HUES64 (cell line): ENCODE measurements around the gene BID.

Experiments used
- H3K27ac ChIP-seq: 2 replicates; pipeline ENCODE4 v1.7.0; 2013; ENCODE audit warnings: low read depth, low read length, inconsistent platforms
- H3K27me3 ChIP-seq: 2 replicates; pipeline ENCODE4 v1.6.1; 2013; ENCODE audit warnings: mild to moderate bottlenecking, low read length; ENCODE audit not compliant: insufficient read depth
- H3K36me3 ChIP-seq: 2 replicates; pipeline ENCODE4 v1.6.1; 2013; ENCODE audit warnings: mild to moderate bottlenecking, low read length; ENCODE audit not compliant: insufficient read depth
- H3K4me1 ChIP-seq: 2 replicates; pipeline ENCODE4 v1.6.1; 2013; ENCODE audit warnings: mild to moderate bottlenecking, low read length, moderate library complexity; ENCODE audit not compliant: insufficient read depth
- H3K4me3 ChIP-seq: 2 replicates; pipeline ENCODE4 v1.5.1; 2013; ENCODE audit warnings: mild to moderate bottlenecking, low read length, moderate library complexity
- H3K9ac ChIP-seq: 2 replicates; pipeline ENCODE4 v1.6.1; 2013; ENCODE audit warnings: mild to moderate bottlenecking, low read depth, low read length
- H3K9me3 ChIP-seq: 2 replicates; pipeline ENCODE4 v1.6.1; 2013; ENCODE audit warnings: low read depth, low read length; ENCODE audit not compliant: insufficient read depth
- WGBS: fragments of 150-250, 120-280 bp; methylation state at CpG from one replicate; pipeline ENCODE4 v1.1.7; 2013; ENCODE audit warnings: missing lambda C conversion rate; 5-methylcytosine and 5-hydroxymethylcytosine counted together

BID gene

DNA sequence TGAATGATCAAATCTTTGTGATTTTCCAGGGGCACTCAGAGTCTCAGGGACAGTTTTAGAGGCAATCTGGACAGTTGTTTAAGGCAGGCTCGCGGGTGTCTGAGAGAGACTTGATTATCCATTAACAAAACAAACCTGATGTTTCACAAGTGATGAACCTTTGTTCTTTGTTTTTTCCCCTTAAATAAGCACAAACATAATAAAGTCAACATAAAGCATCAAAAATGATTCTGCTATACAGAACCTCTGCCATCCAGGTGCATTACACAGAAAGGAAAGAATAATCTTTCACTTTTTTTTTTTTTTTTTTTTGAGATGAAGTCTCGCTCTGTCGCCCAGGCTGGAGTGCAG lies 13.2 kb downstream of the BID start:
- no peak overlapping the region for H3K9ac ChIP-seq
- H3K4me3 ChIP-seq = no peak overlapping the region
- H3K9me3 ChIP-seq = no peaks in the 10 kb centered on the region
- H3K4me1 ChIP-seq = no peaks in the 10 kb centered on the region
- no peaks in the 10 kb centered on the region for H3K27me3 ChIP-seq
- no peaks in the 10 kb centered on the region for H3K36me3 ChIP-seq
- no peak overlapping the region for H3K27ac ChIP-seq
- WGBS = 94% methylated on average over 2 of the region's 4 CpGs

DNA sequence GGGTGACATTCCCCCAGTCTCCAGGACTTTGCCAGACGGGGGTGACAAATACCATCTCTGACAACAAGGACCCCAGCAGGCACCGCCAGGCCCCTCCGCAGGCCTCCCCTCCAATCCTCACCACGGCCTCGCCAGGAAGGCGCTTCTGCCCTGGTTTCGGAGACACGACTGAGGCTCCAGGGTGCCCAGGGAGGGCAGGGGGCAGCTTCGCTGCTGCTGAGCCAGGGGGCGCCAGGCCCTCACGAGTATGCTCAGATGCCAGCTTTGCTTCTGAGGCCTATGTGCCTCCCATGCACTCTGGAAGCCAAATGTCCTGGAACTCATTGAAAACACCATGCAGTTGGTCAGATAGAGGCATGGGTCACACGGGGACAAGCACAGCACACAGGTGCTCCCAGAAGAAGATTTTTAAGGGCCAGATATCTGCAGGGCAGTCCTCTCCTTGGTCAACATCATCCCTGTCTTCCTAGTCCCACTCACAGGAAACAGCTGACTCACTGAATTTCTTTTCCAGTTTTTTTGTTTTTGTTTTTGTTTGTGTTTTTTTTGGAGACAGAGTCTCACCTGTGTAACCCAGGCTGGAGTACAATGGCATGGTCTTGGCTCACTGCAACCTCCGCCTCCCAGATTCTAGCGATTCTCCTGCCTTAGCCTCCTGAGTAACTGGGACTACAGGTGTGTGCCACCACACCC lies 19.9 kb downstream of the BID start:
- no peak overlapping the region for H3K9ac ChIP-seq

DNA sequence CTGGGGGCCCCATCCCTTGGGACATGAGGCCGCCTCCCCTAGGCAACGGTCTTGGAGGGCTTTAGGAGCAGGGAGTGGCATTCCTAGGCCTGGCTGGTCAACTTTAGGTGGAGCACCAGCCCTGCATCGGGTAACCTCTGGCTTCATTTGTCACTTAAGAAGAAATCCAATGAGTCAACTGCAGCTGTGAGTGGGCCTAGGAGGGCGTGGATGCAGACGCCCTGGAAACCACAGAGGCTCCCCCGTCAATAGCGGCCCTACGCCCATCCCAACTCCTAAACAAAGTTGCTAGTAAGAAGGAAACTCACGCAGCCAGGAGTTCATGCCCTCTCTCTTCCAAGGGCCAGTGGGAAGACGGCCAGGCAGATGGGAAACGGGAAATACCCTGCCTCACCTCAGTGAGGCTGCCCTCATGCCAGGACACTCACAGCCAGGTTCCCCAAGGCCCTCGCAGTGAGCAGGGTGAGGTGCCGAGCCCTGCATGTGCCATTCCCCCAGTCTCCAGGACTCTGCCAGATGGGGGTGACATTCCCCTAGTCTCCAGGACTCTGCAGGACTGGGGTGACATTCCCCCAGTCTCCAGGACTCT lies 20.8 kb downstream of the BID start:
- H3K4me3 ChIP-seq = no peak overlapping the region
- no peaks in the 10 kb centered on the region; the same call in 1 of the 2 replicates for H3K36me3 ChIP-seq
- no peak overlapping the region for H3K9ac ChIP-seq
- H3K4me1 ChIP-seq = no peaks in the 10 kb centered on the region
- 93% methylated on average over 13 of the region's 13 CpGs for WGBS
- no peaks in the 10 kb centered on the region for H3K27me3 ChIP-seq
- H3K27ac ChIP-seq = no peak overlapping the region
- H3K9me3 ChIP-seq = no peaks in the 10 kb centered on the region

More for the DNA sequence above, 19.9 kb downstream of the BID start:
- no peaks in the 10 kb centered on the region for H3K9me3 ChIP-seq
- H3K4me3 ChIP-seq = no peak overlapping the region
- no peak overlapping the region for H3K27ac ChIP-seq
- WGBS = 85% methylated on average over 14 of the region's 14 CpGs
- no peaks in the 10 kb centered on the region for H3K36me3 ChIP-seq
- H3K27me3 ChIP-seq = no peaks in the 10 kb centered on the region
- H3K4me1 ChIP-seq = no peaks in the 10 kb centered on the region

DNA sequence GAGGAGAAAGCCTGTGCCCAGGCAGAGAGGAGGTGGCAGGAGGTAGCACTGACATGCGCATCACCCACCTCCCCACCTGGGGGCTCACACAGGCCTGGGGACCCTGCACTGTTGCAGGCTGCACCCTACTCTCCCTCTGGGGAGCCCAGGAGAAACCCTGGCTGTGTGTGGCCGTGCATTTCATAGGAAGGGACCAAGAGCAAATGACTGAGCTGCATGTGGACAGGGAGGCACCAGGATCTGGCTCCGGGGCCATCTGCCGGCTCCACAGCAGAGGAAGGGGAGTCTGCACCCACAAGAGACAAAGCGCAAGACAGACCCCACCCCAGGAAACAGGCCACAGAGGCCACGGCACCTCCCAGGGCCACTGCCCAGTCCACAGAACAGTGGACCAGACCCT lies 22.7 kb downstream of the BID start:
- Histone ChIP-seq H3K9ac (no peak overlapping the region), H3K9me3 (no peaks in the 10 kb centered on the region), H3K36me3 (no peaks in the 10 kb centered on the region; the same call in 1 of the 2 replicates), H3K4me1 (no peaks in the 10 kb centered on the region), H3K4me3 (no peak overlapping the region), H3K27me3 (no peaks in the 10 kb centered on the region), H3K27ac (no peak overlapping the region)
- 89% methylated on average over 6 of the region's 6 CpGs for WGBS

DNA sequence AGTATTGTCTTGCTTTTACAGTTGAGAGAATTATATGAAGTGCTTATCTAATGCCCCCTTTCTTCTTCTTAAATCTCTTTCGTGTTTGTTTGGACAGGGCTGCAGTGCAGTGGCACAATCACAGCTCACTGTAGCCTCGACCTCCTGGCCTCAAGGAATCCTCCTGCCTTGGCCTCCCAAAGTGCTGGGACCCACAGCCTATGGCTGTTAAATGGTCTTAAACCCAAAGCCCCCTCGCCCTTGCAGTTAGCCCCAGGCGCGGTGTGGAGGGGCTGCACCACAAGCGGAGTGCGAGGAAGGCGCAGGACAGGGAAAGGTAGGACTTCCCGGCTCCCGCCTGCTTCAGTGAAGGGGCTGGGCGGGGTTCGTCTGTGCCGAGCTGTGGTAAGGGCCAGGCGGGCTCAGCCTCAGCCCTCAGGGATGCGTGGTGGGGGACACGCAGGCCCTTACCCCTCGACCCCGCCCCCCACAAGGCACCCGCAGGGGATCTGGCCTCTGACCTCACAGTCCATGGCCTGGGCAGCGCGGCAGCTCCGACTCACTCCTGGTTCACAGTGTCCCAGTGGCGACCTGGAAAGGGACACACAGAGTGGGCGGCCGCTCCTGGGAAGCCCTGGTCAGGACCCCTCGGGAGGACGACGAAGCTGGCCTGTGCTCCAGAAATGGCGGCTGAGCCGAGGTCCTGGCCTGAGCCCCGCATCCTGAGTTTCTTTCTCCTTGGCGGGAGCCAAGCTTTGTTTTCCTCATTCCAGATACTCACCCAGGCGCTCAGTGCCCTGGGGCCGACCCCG lies 24.5 kb downstream of the BID start:
- Histone ChIP-seq H3K36me3 (no peaks in the 10 kb centered on the region; the same call in 1 of the 2 replicates), H3K4me3 (no peak overlapping the region), H3K27ac (no peak overlapping the region), H3K9me3 (no peaks in the 10 kb centered on the region), H3K9ac (no peak overlapping the region), H3K27me3 (no peaks in the 10 kb centered on the region), H3K4me1 (no peaks in the 10 kb centered on the region)
- WGBS = 90% methylated on average over 35 of the region's 35 CpGs

DNA sequence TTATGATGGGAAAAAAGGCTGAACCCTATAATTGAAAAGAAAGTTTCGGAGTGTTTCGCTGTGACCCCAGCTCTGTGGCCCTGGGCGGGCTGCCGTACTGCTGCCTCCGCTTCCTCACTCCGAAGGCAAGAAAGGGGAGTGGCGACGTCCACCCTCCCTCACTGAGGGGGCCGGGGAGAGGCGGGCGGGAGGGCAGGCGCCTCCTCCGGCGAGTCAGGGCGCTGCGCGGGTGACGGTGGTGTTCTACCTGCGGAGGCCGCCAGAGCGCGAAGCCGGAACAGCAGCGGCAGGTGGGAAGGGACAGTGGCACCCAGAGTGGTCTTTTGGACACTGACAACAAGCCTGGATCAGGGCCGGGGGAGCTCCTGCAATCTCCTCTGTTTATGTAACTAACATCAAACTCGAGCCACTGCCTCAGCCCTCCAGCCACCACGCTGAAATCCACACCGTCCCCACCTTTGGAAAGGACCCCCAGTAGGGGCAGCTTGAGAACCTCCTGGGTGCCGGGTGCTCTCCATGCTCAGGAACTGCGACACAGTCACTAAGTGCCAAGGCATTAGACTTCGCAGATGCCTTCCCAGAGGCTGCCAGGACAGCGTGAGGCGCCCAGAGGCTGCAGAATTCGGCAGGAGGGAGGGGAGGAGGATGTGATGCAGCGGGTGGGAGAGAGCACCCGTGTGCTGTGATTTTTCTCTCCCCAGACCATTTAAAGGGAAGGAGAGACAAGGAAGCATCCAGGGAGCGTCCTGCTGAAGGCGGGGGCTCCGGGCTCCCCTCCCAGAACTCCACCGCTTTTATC lies 25.5 kb downstream of the BID start:
- Histone ChIP-seq H3K27ac (no peak overlapping the region), H3K4me3 (no peak overlapping the region), H3K27me3 (no peaks in the 10 kb centered on the region), H3K9me3 (no peaks in the 10 kb centered on the region), H3K36me3 (no peaks in the 10 kb centered on the region; the same call in 1 of the 2 replicates), H3K4me1 (no peaks in the 10 kb centered on the region), H3K9ac (no peak overlapping the region)
- 62% methylated on average over 40 of the region's 40 CpGs for WGBS

DNA sequence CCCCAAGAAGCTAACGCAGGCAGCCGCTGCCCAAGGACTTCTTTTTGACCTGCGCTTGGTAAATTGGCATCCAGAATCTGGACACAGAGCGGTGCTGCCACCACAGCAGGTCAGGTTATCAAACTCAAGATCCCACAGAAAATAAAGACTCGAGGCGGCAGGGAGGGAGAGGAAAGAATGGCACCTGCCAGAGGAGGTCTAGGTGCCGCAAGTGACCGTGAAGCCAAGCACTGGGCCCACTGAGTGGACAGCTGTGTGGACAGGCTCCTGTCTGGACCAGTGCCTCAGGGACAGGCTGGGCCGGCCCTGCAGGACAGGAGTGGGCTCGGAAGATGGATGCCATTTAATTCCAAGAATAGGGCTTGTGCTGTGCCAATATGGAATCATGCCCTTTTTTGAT lies 27.4 kb downstream of the BID start:
- no peak overlapping the region for H3K9ac ChIP-seq
- H3K9me3 ChIP-seq = no peaks in the 10 kb centered on the region

DNA sequence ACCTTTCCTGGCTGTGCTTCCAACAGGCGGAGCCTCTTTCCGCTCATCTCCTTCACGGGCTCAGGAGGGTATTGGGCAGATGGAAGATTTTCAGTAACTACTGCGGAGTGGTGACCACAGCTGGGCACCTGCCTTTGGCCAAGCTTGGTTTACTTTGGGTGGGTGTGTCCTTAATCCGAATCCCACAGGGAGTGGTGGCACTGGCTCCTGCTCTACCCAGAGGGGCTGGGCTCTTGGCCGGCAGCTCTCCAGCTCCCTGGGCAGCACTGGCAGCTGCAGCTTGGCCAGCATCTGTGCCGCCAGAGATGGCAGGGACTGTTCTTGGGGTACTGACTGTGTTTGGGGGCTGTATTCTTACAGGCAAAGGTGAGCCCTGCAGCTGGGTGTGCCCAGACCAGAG lies 29.8 kb downstream of the BID start:
- Histone ChIP-seq H3K9me3 (no peaks in the 10 kb centered on the region), H3K4me1 (no peaks in the 10 kb centered on the region; the same call in 1 of the 2 replicates), H3K36me3 (no peaks in the 10 kb centered on the region; the same call in 1 of the 2 replicates), H3K9ac (no peak overlapping the region), H3K27me3 (no peaks in the 10 kb centered on the region), H3K4me3 (no peak overlapping the region), H3K27ac (no peak overlapping the region)
- 85% methylated on average over 7 of the region's 7 CpGs for WGBS

More for the DNA sequence above, 27.4 kb downstream of the BID start:
- no peak overlapping the region for H3K4me3 ChIP-seq
- H3K36me3 ChIP-seq = no peaks in the 10 kb centered on the region; the same call in 1 of the 2 replicates
- WGBS = 95% methylated on average over 10 of the region's 10 CpGs
- no peaks in the 10 kb centered on the region for H3K27me3 ChIP-seq
- no peak overlapping the region for H3K27ac ChIP-seq
- no peaks in the 10 kb centered on the region; the same call in 1 of the 2 replicates for H3K4me1 ChIP-seq

DNA sequence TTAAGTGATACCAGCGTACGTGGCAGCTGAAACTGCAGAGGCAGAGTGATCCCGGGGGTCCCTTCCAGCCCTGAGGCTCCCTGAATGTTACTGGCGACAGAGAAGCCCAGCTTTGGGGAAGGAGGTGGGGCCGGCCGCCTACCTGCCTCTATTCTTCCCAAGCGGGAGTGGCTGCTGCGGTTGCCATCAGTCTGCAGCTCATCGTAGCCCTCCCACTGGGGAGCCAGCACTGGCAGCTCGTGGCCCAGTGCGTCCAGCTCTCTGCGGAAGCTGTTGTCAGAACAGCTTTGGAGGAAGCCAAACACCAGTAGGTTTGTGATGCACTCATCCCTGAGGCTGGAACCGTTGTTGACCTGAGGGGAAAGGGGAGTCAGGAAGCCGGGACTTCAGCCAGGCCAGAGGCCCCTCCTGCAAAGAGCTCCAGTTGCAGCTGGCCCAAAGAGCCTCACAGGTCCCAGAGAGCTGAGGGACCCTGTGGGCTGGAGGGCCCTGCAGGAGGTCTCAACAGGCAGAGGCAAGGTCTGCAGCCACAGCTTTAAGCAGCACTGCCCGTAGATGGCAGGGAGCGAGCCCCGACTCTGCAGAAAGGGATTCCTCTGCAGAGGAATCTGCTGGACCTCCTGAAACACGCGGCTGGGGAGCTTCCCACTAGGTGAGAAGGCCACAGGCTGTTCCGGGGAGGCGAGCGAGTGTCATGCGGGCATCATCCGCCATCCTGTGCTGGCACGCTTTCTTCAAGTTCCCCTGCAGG lies 30.4 kb downstream of the BID start:
- no peaks in the 10 kb centered on the region for H3K27me3 ChIP-seq
- H3K4me3 ChIP-seq = no peak overlapping the region
- 77% methylated on average over 25 of the region's 25 CpGs for WGBS
- H3K9me3 ChIP-seq = no peaks in the 10 kb centered on the region
- no peaks in the 10 kb centered on the region; the same call in 1 of the 2 replicates for H3K4me1 ChIP-seq
- no peaks in the 10 kb centered on the region for H3K36me3 ChIP-seq
- H3K27ac ChIP-seq = no peak overlapping the region
- no peak overlapping the region for H3K9ac ChIP-seq

DNA sequence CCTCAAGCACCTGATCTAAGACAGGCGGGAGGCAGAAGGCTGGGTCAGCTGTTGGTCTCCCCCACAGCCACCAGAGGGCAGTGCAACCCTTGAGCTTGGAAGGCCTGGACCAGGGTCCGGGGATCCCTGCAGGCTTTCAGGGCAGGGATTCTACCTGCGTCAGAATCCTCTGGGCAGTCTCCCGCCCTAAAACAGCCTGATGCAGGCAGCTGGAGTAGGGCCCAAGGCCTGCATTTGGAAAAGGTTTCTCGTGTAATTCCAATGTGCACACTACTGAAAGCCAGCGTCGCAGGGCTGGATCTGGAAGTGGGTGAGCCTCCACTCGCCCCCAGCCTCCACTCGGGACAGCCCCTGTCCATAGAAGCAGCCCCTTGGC lies 31.8 kb downstream of the BID start:
- H3K9ac ChIP-seq = no peak overlapping the region
- WGBS = 55% methylated on average over 9 of the region's 9 CpGs

More for the DNA sequence above, 31.8 kb downstream of the BID start:
- peaks cover 8% of the 10 kb centered on the region; the same call in 1 of the 2 replicates for H3K36me3 ChIP-seq
- no peak overlapping the region for H3K4me3 ChIP-seq
- no peaks in the 10 kb centered on the region for H3K9me3 ChIP-seq
- no peaks in the 10 kb centered on the region; the same call in 1 of the 2 replicates for H3K4me1 ChIP-seq
- no peaks in the 10 kb centered on the region for H3K27me3 ChIP-seq
- no peak overlapping the region for H3K27ac ChIP-seq
